Astrocyte (in vitro differentiated cells and primary cell): ENCODE results near the gene CALM3. TPM values are rescaled to one million over a fixed set of nuclear protein-coding genes. Genes with fewer than 3 reads are reported as not detected.

Experiments
- DNase-seq: peaks from one replicate; pipeline ENCODE4 v3.0.0-alpha.2; 2010; ENCODE audit warnings: low read depth
- FAIRE-seq: peaks from 2 replicates; lab custom pipeline; 2011; peaks lifted over from hg19 to GRCh38; lab: Jason Lieb, UNC
- H2AFZ ChIP-seq: 2 replicates; pipeline ENCODE4 v1.6.0; 2012; ENCODE audit warnings: low read depth, low read length, inconsistent platforms
- H3K27ac ChIP-seq: 2 replicates; pipeline ENCODE4 v1.5.1; 2011; ENCODE audit warnings: low read depth, low read length, inconsistent platforms
- H3K27me3 ChIP-seq: 2 replicates; pipeline ENCODE4 v1.6.0; 2011; ENCODE audit warnings: low read length, inconsistent platforms; ENCODE audit not compliant: insufficient read depth
- H3K36me3 ChIP-seq: 2 replicates; pipeline ENCODE4 v1.5.1; 2011; ENCODE audit warnings: low read length, inconsistent platforms; ENCODE audit not compliant: insufficient read depth
- H3K4me1 ChIP-seq: 2 replicates; pipeline ENCODE4 v1.5.1; 2011; ENCODE audit warnings: low read length, inconsistent platforms; ENCODE audit not compliant: insufficient read depth
- H3K4me2 ChIP-seq: 2 replicates; pipeline ENCODE4 v1.6.0; 2012; ENCODE audit warnings: low read length, inconsistent platforms
- H3K4me3 ChIP-seq: 2 replicates; pipeline ENCODE4 v1.5.1; 2011; ENCODE audit warnings: low read depth, mild to moderate bottlenecking, low read length, inconsistent platforms; ENCODE audit not compliant: insufficient read depth
- H3K79me2 ChIP-seq: 2 replicates; pipeline ENCODE4 v1.6.0; 2012; ENCODE audit warnings: mild to moderate bottlenecking, low read length, inconsistent platforms; ENCODE audit not compliant: insufficient read depth
- H3K9ac ChIP-seq: 2 replicates; pipeline ENCODE4 v1.6.0; 2012; ENCODE audit warnings: mild to moderate bottlenecking, low read length, inconsistent platforms
- H3K9me3 ChIP-seq: 2 replicates; pipeline ENCODE4 v1.5.1; 2012; ENCODE audit warnings: low read depth, mild to moderate bottlenecking, low read length, inconsistent platforms; ENCODE audit not compliant: insufficient read depth
- H4K20me1 ChIP-seq: 2 replicates; pipeline ENCODE4 v1.6.0; 2012; ENCODE audit warnings: low read length, inconsistent platforms; ENCODE audit not compliant: insufficient read depth
- H3K27ac Mint-ChIP-seq: one replicate; pipeline ENCODE4 v1.8.0; 2021; ENCODE audit warnings: mild to moderate bottlenecking, mixed read lengths; ENCODE audit not compliant: unreplicated experiment
- H3K27me3 Mint-ChIP-seq: one replicate; pipeline ENCODE4 v1.8.0; 2021; ENCODE audit warnings: low read depth, mixed read lengths; ENCODE audit not compliant: unreplicated experiment
- H3K36me3 Mint-ChIP-seq: one replicate; pipeline ENCODE4 v1.8.0; 2021; ENCODE audit warnings: low read depth, mixed read lengths; ENCODE audit not compliant: unreplicated experiment
- H3K4me1 Mint-ChIP-seq: one replicate; pipeline ENCODE4 v1.8.0; 2021; ENCODE audit warnings: low read depth, mixed read lengths; ENCODE audit not compliant: unreplicated experiment
- H3K4me3 Mint-ChIP-seq: one replicate; pipeline ENCODE4 v1.8.0; 2021; ENCODE audit warnings: mild to moderate bottlenecking, moderate library complexity, mixed read lengths; ENCODE audit not compliant: unreplicated experiment
- H3K9me3 Mint-ChIP-seq: one replicate; pipeline ENCODE4 v1.8.0; 2021; ENCODE audit warnings: mild to moderate bottlenecking, mixed read lengths; ENCODE audit not compliant: unreplicated experiment
- CTCF ChIP-seq: IDR thresholded peaks from 2 replicates; pipeline ENCODE4 v1.5.1; 2011; ENCODE audit warnings: low read depth, mild to moderate bottlenecking, inconsistent platforms, low read length, moderate library complexity; ENCODE audit not compliant: insufficient read depth
- EZH2 ChIP-seq: IDR thresholded peaks from 2 replicates; pipeline ENCODE4 v1.6.1; 2012; ENCODE audit warnings: mild to moderate bottlenecking, low read length, inconsistent platforms; ENCODE audit not compliant: insufficient read depth
- total RNA-seq: library from RNA; stranded (reverse); gene quantifications from 2 replicates; pipeline ENCODE4 v1.2.1, GENCODE V29; 2021

CALM3 gene
- total RNA-seq, 1 donor from 2014 or later: 343 TPM

GRCh38 chr19:46634045-46634655 lies 33.0 kb downstream of the CALM3 start:
- Histone ChIP-seq H3K9ac (peak overlapping the region; percentile 48), H3K27me3 (peaks cover 7% of the 10 kb centered on the region), H3K79me2 (no peaks in the 10 kb centered on the region)

DNA sequence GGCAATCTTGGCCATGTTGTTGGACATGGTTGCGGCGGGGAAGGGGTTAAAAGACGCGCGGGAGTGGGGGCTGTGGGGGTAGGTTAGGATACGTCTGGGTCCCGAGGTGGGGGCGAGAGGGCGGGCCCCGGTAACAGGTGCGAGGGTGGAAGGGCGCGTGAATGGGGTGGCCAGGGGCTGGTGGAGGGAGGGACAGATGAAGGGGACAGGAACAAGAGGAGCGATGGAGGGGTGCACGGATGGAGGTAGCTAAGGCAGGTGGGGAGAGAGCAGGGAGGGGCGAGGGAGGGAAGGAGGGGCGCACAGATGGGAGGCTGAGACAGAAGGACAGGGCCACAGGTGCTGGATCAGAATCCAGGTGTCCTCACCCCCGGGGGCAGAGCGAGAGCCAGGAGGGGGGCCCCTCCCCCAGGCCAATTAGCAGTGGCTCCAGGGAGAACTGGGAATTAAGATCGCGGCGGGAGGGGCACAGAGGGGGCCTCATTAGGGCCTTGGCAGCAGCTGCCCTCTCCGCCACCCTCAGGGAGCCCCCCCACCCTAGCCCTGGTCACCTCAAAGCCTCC lies 33.6 kb downstream of the CALM3 start:
- no peaks in the 10 kb centered on the region for H3K36me3 Mint-ChIP-seq
- TF ChIP-seq CTCF: no peak
- peak; percentile 66 for TF ChIP-seq EZH2
- Histone ChIP-seq H3K27me3 (peaks cover 7% of the 10 kb centered on the region), H3K4me1 (peaks cover 29% of the 10 kb centered on the region), H3K4me2 (peak overlapping the region; percentile 75), H3K36me3 (no peaks in the 10 kb centered on the region), H3K9me3 (no peaks in the 10 kb centered on the region), H4K20me1 (no peaks in the 10 kb centered on the region), H3K27ac (no peak overlapping the region), H2AFZ (peak overlapping the region; percentile 41), H3K79me2 (no peaks in the 10 kb centered on the region), H3K9ac (no peak overlapping the region), H3K4me3 (no peak overlapping the region)
- H3K27me3 Mint-ChIP-seq: peaks cover 8% of the 10 kb centered on the region
- no peak for DNase-seq
- H3K4me3 Mint-ChIP-seq: peak overlapping the region; percentile 72
- no peak for FAIRE-seq
- peaks cover 15% of the 10 kb centered on the region for H3K4me1 Mint-ChIP-seq
- no peak overlapping the region for H3K27ac Mint-ChIP-seq
- H3K9me3 Mint-ChIP-seq: peaks cover 2% of the 10 kb centered on the region

More at GRCh38 chr19:46634045-46634655, 33.0 kb downstream of the CALM3 start:
- H3K27ac ChIP-seq: no peak overlapping the region
- H3K4me2 ChIP-seq: peak overlapping the region; percentile 83
- peak overlapping the region; percentile 86 for H2AFZ ChIP-seq
- peaks cover 2% of the 10 kb centered on the region for H3K9me3 Mint-ChIP-seq
- peak overlapping the region; percentile 79 for H3K27ac Mint-ChIP-seq
- no peaks in the 10 kb centered on the region for H4K20me1 ChIP-seq
- TF ChIP-seq EZH2 (no peak), CTCF (no peak)
- DNase-seq: peak; percentile 51
- peaks cover 23% of the 10 kb centered on the region for H3K4me1 ChIP-seq
- no peaks in the 10 kb centered on the region for H3K36me3 ChIP-seq
- peak overlapping the region; percentile 46 for H3K4me3 ChIP-seq
- H3K36me3 Mint-ChIP-seq: no peaks in the 10 kb centered on the region
- no peak for FAIRE-seq
- no peaks in the 10 kb centered on the region for H3K9me3 ChIP-seq
- H3K4me3 Mint-ChIP-seq: peak overlapping the region; percentile 72
- H3K27me3 Mint-ChIP-seq: peaks cover 8% of the 10 kb centered on the region
- H3K4me1 Mint-ChIP-seq: peaks cover 15% of the 10 kb centered on the region
